Measurements from ENCODE around the gene TMEM81. TPM values are rescaled to one million over a fixed set of nuclear protein-coding genes. Genes with fewer than 3 reads are reported as not detected.

Gene TMEM81
- polyA plus RNA-seq, 2 of the 4 experiments (the other 2 are of a cell fraction) = 2.2 to 4.3 TPM

DNA sequence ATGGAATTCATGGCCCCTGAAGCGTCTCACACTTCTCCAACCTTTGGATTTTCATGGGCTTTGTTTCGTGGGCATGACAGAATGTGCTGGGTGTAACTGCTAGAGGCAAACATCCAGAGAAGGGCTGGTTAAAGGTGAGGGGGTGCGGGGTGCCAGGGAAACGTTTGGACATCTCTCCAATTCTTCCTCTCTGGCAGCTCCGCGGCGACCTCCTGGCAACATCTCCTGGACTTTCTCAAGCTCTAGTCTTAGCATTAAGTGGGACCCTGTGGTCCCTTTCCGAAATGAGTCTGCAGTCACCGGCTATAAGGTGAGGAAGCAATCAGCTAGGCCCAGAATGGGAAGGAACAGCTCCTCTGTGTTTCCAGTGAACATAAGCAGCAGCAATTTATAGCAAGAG lies 12.0 kb downstream of the TMEM81 start:
- DNase-seq (ENCODE audit: low read depth in 1 of 2, low spot score in 1 of 2) = no peak
- no peak for ATAC-seq
- Histone ChIP-seq H3K4me3 (no peak overlapping the region), H3K9me3 (no peaks in the 10 kb centered on the region), H3K4me2 (no peak overlapping the region), H3K27ac (no peak overlapping the region), H3K4me1 (no peaks in the 10 kb centered on the region)
- ChIA-PET CTCF (interaction anchor here (1.2 to 15.7 kb wide), 5 partner anchors 11 to 184 kb away, joined by 3 to 134 read pairs (median 14); no protein-coding TSS in a partner anchor), POLR2A (no interaction called here)
- WGBS (ENCODE audit: missing lambda C conversion rate) = 70% methylated on average over 9 of the region's 9 CpGs
- no peak for FAIRE-seq
- TF ChIP-seq FOSL2 (IDR thresholded peaks at IDR 0.05) = no peak
- no peak for TF ChIP-seq FOSL2 (CRISPR knock-in tag; IDR thresholded peaks at IDR 0.05)
- no peak for TF ChIP-seq SMC3 (IDR thresholded peaks at IDR 0.05)
- TF ChIP-seq KDM1A (IDR thresholded peaks at IDR 0.05; ENCODE audit: low read depth) = no peak
- TF ChIP-seq EHF (CRISPR knock-in tag; IDR thresholded peaks at IDR 0.05) = no peak

DNA sequence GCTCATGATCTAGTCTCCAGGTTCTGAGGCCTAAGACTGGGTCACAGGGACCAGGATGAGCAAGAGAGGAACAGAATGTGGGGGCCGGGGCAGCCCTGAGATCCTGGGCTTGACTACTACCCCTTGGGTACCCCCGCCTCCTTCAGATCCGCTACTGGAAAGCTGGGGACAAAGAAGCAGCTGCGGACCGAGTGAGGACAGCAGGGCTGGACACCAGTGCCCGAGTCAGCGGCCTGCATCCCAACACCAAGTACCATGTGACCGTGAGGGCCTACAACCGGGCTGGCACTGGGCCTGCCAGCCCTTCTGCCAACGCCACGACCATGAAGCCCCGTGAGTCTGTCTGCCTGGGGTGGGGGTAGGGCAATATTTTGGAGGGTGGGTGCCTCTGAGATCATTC lies 12.5 kb downstream of the TMEM81 start:
- TF ChIP-seq JUNB (IDR thresholded peaks at IDR 0.05) = no peak
- no peak for TF ChIP-seq MAFK (IDR thresholded peaks at IDR 0.05; ENCODE audit: partially characterized antibody)
- TF ChIP-seq CBX2 (IDR thresholded peaks at IDR 0.05; ENCODE audit: borderline replicate concordance, low read depth) = no peak
- no peak for TF ChIP-seq TFCP2L1 (CRISPR knock-in tag; IDR thresholded peaks at IDR 0.05)
- TF ChIP-seq, protein P1, sequence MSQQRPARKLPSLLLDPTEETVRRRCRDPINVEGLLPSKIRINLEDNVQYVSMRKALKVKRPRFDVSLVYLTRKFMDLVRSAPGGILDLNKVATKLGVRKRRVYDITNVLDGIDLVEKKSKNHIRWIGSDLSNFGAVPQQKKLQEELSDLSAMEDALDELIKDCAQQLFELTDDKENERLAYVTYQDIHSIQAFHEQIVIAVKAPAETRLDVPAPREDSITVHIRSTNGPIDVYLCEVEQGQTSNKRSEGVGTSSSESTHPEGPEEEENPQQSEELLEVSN (IDR thresholded peaks at IDR 0.05; ENCODE audit: borderline replicate concordance, low read depth) = no peak
- TF ChIP-seq NPAS2 (CRISPR knock-in tag; IDR thresholded peaks at IDR 0.05; ENCODE audit: borderline replicate concordance) = no peak
- TF ChIP-seq HDAC2 (IDR thresholded peaks at IDR 0.05) = no peak
- no peak for TF ChIP-seq POLR2AphosphoS2 (conservative IDR thresholded peaks at IDR 0.05; ENCODE audit: low read length)
- TF ChIP-seq ESRRA (IDR thresholded peaks at IDR 0.05; ENCODE audit: borderline replicate concordance, low read length) = no peak
- CTCF ChIA-PET = interaction anchor here (0.8 to 15.7 kb wide), 6 partner anchors 8 to 184 kb away, joined by 3 to 134 read pairs (median 10); no protein-coding TSS in a partner anchor
- Histone ChIP-seq H3K4me1 (no peaks in the 10 kb centered on the region), H3K27ac (no peak overlapping the region), H3K4me3 (no peak overlapping the region), H3K4me2 (no peak overlapping the region), H3K9me3 (no peaks in the 10 kb centered on the region)
- FAIRE-seq (no peak), ATAC-seq (no peak), DNase-seq (ENCODE audit: low read depth in 1 of 2, low spot score in 1 of 2) (no peak)
- POLR2A ChIA-PET = no interaction called here
- WGBS (ENCODE audit: missing lambda C conversion rate) = 77% methylated on average over 10 of the region's 12 CpGs

DNA sequence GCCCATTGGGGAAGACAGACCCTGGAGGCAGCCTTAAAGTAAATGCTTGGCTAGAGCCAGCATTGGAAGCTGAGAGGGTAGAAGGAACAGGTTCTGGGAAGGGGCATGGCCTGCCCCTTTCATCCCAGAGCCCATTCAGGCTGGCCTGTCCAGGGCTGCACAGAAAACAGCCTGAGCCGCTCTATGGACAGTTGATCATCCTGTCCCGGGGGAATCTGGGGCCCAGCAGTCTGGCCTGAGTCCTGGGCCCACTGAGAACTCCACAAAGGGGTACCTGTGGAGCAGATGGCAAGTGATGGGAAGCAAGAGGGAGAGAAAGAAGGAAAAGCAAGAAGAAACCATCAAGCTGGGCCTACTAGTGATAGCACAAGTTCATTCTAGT lies 13.2 kb downstream of the TMEM81 start:
- FAIRE-seq (no peak), DNase-seq (ENCODE audit: low read depth in 1 of 2, low spot score in 1 of 2) (no peak), ATAC-seq (no peak)
- no peaks in the 10 kb centered on the region for H3K9me3 ChIP-seq
- H3K27ac ChIP-seq = no peak overlapping the region
- no peak overlapping the region for H3K4me2 ChIP-seq
- ChIA-PET CTCF (interaction anchor here (0.8 to 15.7 kb wide), 7 partner anchors 9 to 185 kb away, joined by 3 to 134 read pairs (median 5); no protein-coding TSS in a partner anchor), POLR2A (no interaction called here)
- H3K4me1 ChIP-seq = no peaks in the 10 kb centered on the region
- H3K4me3 ChIP-seq = no peak overlapping the region
- TF ChIP-seq, protein P2, sequence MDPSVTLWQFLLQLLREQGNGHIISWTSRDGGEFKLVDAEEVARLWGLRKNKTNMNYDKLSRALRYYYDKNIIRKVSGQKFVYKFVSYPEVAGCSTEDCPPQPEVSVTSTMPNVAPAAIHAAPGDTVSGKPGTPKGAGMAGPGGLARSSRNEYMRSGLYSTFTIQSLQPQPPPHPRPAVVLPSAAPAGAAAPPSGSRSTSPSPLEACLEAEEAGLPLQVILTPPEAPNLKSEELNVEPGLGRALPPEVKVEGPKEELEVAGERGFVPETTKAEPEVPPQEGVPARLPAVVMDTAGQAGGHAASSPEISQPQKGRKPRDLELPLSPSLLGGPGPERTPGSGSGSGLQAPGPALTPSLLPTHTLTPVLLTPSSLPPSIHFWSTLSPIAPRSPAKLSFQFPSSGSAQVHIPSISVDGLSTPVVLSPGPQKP (IDR thresholded peaks at IDR 0.05; ENCODE audit: low read depth, low read length) = no peak
- TF ChIP-seq NR3C1 (IDR thresholded peaks at IDR 0.05) (no peak), POLR2A (IDR thresholded peaks at IDR 0.05; ENCODE audit: low read length) (no peak), MAFK (IDR thresholded peaks at IDR 0.05; ENCODE audit: partially characterized antibody) (no peak), SREBF2 (IDR thresholded peaks at IDR 0.05) (no peak), CEBPB (IDR thresholded peaks at IDR 0.05) (no peak), ZSCAN20 (CRISPR knock-in tag; IDR thresholded peaks at IDR 0.05) (no peak), HOXA7 (CRISPR knock-in tag; IDR thresholded peaks at IDR 0.05) (no peak), NFE2L2 (conservative IDR thresholded peaks at IDR 0.05; ENCODE audit: low read length) (no peak), CHD4 (IDR thresholded peaks at IDR 0.05; ENCODE audit: borderline replicate concordance) (no peak)
- TF ChIP-seq, protein P3, sequence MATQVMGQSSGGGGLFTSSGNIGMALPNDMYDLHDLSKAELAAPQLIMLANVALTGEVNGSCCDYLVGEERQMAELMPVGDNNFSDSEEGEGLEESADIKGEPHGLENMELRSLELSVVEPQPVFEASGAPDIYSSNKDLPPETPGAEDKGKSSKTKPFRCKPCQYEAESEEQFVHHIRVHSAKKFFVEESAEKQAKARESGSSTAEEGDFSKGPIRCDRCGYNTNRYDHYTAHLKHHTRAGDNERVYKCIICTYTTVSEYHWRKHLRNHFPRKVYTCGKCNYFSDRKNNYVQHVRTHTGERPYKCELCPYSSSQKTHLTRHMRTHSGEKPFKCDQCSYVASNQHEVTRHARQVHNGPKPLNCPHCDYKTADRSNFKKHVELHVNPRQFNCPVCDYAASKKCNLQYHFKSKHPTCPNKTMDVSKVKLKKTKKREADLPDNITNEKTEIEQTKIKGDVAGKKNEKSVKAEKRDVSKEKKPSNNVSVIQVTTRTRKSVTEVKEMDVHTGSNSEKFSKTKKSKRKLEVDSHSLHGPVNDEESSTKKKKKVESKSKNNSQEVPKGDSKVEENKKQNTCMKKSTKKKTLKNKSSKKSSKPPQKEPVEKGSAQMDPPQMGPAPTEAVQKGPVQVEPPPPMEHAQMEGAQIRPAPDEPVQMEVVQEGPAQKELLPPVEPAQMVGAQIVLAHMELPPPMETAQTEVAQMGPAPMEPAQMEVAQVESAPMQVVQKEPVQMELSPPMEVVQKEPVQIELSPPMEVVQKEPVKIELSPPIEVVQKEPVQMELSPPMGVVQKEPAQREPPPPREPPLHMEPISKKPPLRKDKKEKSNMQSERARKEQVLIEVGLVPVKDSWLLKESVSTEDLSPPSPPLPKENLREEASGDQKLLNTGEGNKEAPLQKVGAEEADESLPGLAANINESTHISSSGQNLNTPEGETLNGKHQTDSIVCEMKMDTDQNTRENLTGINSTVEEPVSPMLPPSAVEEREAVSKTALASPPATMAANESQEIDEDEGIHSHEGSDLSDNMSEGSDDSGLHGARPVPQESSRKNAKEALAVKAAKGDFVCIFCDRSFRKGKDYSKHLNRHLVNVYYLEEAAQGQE (IDR thresholded peaks at IDR 0.05) = no peak
- WGBS (ENCODE audit: missing lambda C conversion rate) = 61% methylated on average over 2 of the region's 2 CpGs

All from A549 (cell line).